GM19023 (cell line): ENCODE measurements around the gene FLACC1.
A peak's percentile ranks its signal among the peaks of the same experiment; 100 is the strongest.

ENCODE experiments used
- ATAC-seq: cut with Tn5 transposase; IDR thresholded peaks from one replicate; pipeline ENCODE4 v1.9.1; 2021; ENCODE audit warnings: mild to moderate bottlenecking, moderate library complexity; ENCODE audit not compliant: unreplicated experiment

The FLACC1 gene

GRCh38 chr2:201279079-201279478 lies 78.1 kb downstream of the FLACC1 start:
- no peak for ATAC-seq

- no peak for ATAC-seq
Observed at GRCh38 chr2:201276511-201276910, 80.6 kb downstream of the FLACC1 start.

- no peak for ATAC-seq
Observed at GRCh38 chr2:201275990-201276389, 81.2 kb downstream of the FLACC1 start.

- no peak for ATAC-seq
Observed at GRCh38 chr2:201275069-201275468, 82.1 kb downstream of the FLACC1 start.

- no peak for ATAC-seq
Observed at GRCh38 chr2:201273330-201273983, 83.7 kb downstream of the FLACC1 start.

GRCh38 chr2:201271917-201272316 lies 85.2 kb downstream of the FLACC1 start:
- ATAC-seq = no peak

GRCh38 chr2:201270293-201271001 lies 86.7 kb downstream of the FLACC1 start:
- ATAC-seq = no peak

GRCh38 chr2:201269764-201270163 lies 87.4 kb downstream of the FLACC1 start:
- no peak for ATAC-seq

- ATAC-seq = no peak
Observed at GRCh38 chr2:201267278-201268030, 89.7 kb downstream of the FLACC1 start.

- no peak for ATAC-seq
Observed at GRCh38 chr2:201266629-201267028, 90.5 kb downstream of the FLACC1 start.

GRCh38 chr2:201264472-201265173 lies 92.5 kb downstream of the FLACC1 start:
- ATAC-seq = no peak

GRCh38 chr2:201263779-201264178 lies 93.4 kb downstream of the FLACC1 start:
- no peak for ATAC-seq

- no peak for ATAC-seq
Observed at GRCh38 chr2:201262718-201263117, 94.4 kb downstream of the FLACC1 start.

GRCh38 chr2:201261906-201262305 lies 95.2 kb downstream of the FLACC1 start:
- ATAC-seq = no peak

GRCh38 chr2:201261471-201261870 lies 95.7 kb downstream of the FLACC1 start:
- no peak for ATAC-seq

GRCh38 chr2:201260302-201260800 lies 96.8 kb downstream of the FLACC1 start, which contains the start of gene CASP8:
TSS of gene CASP8 (plus strand) at chr2:201260536. CDS start at chr2:201266487, 5,951 bp downstream.
- no peak for ATAC-seq

- ATAC-seq = peak; percentile 3
Observed at GRCh38 chr2:201258666-201259615, 98.2 kb downstream of the FLACC1 start.

- peak; percentile 71 for ATAC-seq
Observed at GRCh38 chr2:201257956-201258665, 99.0 kb downstream of the FLACC1 start.

GRCh38 chr2:201257381-201257955 lies 99.7 kb downstream of the FLACC1 start:
- ATAC-seq = peak; percentile 58
